RWPE2 (cell line): ENCODE measurements around the gene UNC13A.

Source experiments
- ATAC-seq: fragments of 200-7000 bp; cut with Tn5 transposase; 3 replicates; pipeline ENCODE4 v1.9.1; 2021; ENCODE audit warnings: low read depth
- DNase-seq: peaks from one replicate; pipeline ENCODE4 v3.0.0-alpha.2; 2020; ENCODE audit warnings: low spot score
- H3K27ac ChIP-seq: fragments of 450-650 bp; 2 replicates; pipeline ENCODE4 v1.5.1; 2017; ENCODE audit warnings: mild to moderate bottlenecking; ENCODE audit not compliant: poor library complexity, severe bottlenecking
- H3K27me3 ChIP-seq: fragments of 250-450 bp; sonication (Bioruptor Pico); 2 replicates; pipeline ENCODE4 v1.5.1; 2021; ENCODE audit warnings: mild to moderate bottlenecking, moderate library complexity; ENCODE audit not compliant: insufficient read depth, poor library complexity, severe bottlenecking
- H3K36me3 ChIP-seq: fragments of 250-450 bp; sonication (Bioruptor Pico); 2 replicates; pipeline ENCODE4 v1.5.1; 2020; ENCODE audit warnings: low read depth, mild to moderate bottlenecking, moderate library complexity
- H3K4me1 ChIP-seq: fragments of 250-450 bp; sonication (Bioruptor Pico); 2 replicates; pipeline ENCODE4 v1.5.1; 2021; ENCODE audit warnings: mild to moderate bottlenecking, moderate library complexity; ENCODE audit not compliant: insufficient read depth, poor library complexity, severe bottlenecking
- H3K4me3 ChIP-seq: fragments of 250-450 bp; sonication (Bioruptor Pico); 2 replicates; pipeline ENCODE4 v1.5.1; 2021; ENCODE audit warnings: mild to moderate bottlenecking, moderate library complexity; ENCODE audit not compliant: severe bottlenecking
- H3K9me3 ChIP-seq: fragments of 250-450 bp; sonication (Bioruptor Pico); 2 replicates; pipeline ENCODE4 v1.5.1; 2021; ENCODE audit warnings: mild to moderate bottlenecking, moderate library complexity; ENCODE audit not compliant: severe bottlenecking
- CTCF ChIP-seq: fragments of 450-650 bp; IDR thresholded peaks from one replicate; pipeline ENCODE4 v1.5.1; 2017; ENCODE audit warnings: mild to moderate bottlenecking, moderate library complexity; ENCODE audit not compliant: poor library complexity, severe bottlenecking

Gene UNC13A

DNA sequence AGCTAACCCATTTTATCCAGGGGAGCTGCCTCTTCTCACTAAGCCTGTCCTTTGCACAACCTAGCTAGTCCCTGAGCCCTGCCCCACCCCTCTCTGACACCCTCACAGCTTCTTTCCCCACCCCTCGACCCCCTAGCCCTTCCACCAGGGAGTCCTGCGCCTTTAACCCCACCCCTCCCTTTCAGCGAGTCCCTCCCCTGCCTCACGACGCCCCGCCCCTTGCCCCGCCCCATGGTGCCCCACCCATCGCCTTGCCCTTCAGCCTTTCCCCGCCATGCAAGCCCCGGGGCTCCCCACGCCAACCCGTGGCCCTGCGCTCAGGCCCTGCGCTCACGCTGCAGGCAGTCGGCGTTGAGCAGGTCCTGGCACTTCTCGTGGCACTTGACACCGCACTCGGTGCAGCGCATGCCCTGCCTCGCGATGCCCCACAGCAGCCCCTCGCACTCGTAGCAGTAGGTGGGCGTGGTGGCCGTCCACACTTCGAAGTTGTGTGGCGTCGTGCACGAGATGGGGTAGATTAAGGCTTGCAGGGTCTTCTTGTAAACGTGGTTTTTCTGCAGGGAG, 40.0 kb downstream of the UNC13A start:
- no peak for TF ChIP-seq CTCF
- H3K27ac ChIP-seq, result no peak overlapping the region
- no peak overlapping the region for H3K4me3 ChIP-seq
- no peaks in the 10 kb centered on the region for H3K27me3 ChIP-seq
- H3K9me3 ChIP-seq, result no peaks in the 10 kb centered on the region
- H3K4me1 ChIP-seq, result no peaks in the 10 kb centered on the region
- DNase-seq (no peak), ATAC-seq (no peak)
- no peaks in the 10 kb centered on the region for H3K36me3 ChIP-seq

DNA sequence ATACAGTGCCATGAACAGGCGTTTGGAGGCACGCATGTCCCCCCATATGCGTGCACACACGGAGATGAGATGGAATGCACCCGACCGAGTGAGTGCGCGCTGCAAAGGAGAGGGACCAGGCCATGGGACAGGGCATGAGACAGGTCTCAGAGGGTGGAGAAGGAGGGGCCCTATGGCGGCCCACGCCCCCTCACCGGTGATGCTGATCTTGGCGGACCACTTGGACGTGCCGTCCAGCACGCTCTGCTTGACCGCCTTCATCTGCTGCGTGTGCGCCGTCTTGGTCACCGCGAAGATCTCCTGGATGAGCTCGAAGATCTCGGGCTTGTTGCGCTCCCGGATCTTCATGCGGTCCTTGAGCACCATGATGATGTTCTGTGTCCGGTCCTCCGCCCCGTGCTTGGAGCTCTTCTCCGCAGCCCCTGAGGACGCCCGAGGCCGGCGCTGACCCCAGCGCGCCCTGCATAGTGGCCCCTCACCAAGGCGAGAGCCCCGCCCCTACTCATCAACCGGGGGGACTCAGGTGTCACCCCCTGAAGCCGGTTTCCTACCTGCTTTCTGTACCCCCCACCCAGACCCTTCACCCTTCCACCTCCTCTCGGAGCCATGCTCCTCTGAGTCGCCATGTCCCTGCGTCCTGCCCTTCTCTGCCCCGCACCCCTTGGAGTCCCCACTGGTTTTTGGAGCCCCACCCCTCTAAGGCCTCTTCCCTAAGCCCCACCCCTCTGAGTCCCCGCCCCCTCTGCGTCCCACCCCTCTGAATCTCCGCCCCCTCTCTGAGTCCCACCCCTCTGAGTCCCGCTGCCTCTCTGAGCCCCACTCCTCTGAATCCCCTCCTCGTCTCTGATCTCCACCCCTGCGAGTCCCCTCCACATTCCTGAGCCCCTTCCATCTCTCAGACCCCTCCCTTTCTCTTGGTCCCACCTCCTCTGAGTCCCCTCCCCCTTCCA, 40.8 kb downstream of the UNC13A start:
- DNase-seq (no peak), ATAC-seq (no peak)
- no peak for TF ChIP-seq CTCF
- no peaks in the 10 kb centered on the region for H3K36me3 ChIP-seq
- H3K9me3 ChIP-seq, result no peaks in the 10 kb centered on the region
- H3K27me3 ChIP-seq, result no peaks in the 10 kb centered on the region
- H3K4me1 ChIP-seq, result no peaks in the 10 kb centered on the region
- H3K27ac ChIP-seq, result no peak overlapping the region
- no peak overlapping the region for H3K4me3 ChIP-seq

DNA sequence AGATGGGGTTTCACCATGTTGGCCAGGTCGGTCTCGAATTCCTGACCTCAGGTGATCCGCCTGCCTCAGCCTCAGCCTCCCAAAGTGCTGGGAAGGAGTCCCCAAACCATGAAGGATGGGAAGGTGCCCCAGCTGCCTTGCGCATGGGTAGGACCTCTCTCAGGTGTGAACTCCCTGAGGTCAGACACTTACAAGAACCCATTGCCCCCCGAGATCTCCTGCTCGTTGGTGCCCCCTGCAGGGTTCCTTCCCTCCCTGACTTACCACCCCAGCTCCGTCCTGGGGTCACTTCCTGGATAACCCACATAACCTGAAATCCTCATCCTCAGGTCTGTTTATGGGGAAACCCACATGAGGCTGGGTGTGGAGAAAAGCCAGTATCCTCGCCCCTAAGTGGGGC, 41.7 kb downstream of the UNC13A start:
- no peak for DNase-seq

GRCh38 chr19:17645339-17645963, 42.7 kb downstream of the UNC13A start:
- no peak for ATAC-seq
- no peak for TF ChIP-seq CTCF
- no peaks in the 10 kb centered on the region for H3K27me3 ChIP-seq

More for the DNA sequence above, 41.7 kb downstream of the UNC13A start:
- ATAC-seq, result no peak
- Histone ChIP-seq H3K36me3 (no peaks in the 10 kb centered on the region), H3K27ac (no peak overlapping the region), H3K9me3 (no peaks in the 10 kb centered on the region), H3K27me3 (no peaks in the 10 kb centered on the region), H3K4me1 (no peaks in the 10 kb centered on the region), H3K4me3 (no peak overlapping the region)
- TF ChIP-seq CTCF, result no peak

DNA sequence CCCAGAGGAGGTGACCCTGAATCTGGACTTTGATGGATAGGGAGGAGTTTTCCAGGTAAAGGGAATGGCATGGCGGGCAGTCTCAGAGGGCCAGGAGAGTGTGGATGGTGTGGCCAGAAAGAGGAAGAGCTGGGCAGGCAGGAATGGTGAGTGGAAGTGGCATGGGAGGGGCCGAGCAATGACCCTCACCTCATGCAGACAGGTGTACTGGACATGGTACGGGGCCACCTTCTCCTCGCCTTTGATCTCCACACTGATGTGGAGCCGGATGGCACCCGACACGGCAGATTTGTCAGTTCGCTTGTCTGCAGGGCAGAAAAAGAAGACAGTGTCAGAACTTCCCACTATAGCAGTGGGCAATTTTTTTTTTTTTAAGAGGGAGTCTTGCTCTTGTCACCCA, 45.5 kb downstream of the UNC13A start:
- no peaks in the 10 kb centered on the region for H3K36me3 ChIP-seq
- H3K9me3 ChIP-seq, result no peaks in the 10 kb centered on the region
- ATAC-seq (no peak), DNase-seq (no peak)
- H3K4me3 ChIP-seq, result no peak overlapping the region
- H3K27me3 ChIP-seq, result no peaks in the 10 kb centered on the region
- no peak for TF ChIP-seq CTCF
- H3K27ac ChIP-seq, result no peak overlapping the region
- H3K4me1 ChIP-seq, result no peaks in the 10 kb centered on the region

More at GRCh38 chr19:17645339-17645963, 42.7 kb downstream of the UNC13A start:
- no peaks in the 10 kb centered on the region for H3K9me3 ChIP-seq
- no peak overlapping the region for H3K27ac ChIP-seq
- no peak for DNase-seq
- H3K4me1 ChIP-seq, result no peaks in the 10 kb centered on the region
- no peaks in the 10 kb centered on the region for H3K36me3 ChIP-seq
- H3K4me3 ChIP-seq, result no peak overlapping the region
